Calu3 (cell line): ENCODE measurements around the gene EIF2AK3. TPM values are rescaled to one million over a fixed set of nuclear protein-coding genes. Genes with fewer than 3 reads are reported as not detected.

Source experiments
- BruUV-seq: library from RNA; stranded (reverse); fragments of 400-500 nt; replicated peaks from 2 replicates; lab custom pipeline; 2021; lab: Mats Ljungman, UMichigan
- CTCF ChIA-PET: fragments of 300-600 bp; sonication (Branson Sonifier 250); formaldehyde crosslinking; loops from one replicate; lab custom pipeline; 2022; ENCODE audit warnings: antibody characterized with exemption; lab: Charles Lee
- DNase-seq: peaks from one replicate; pipeline ENCODE4 v3.0.0; 2022
- H3K27ac Mint-ChIP-seq: one replicate; pipeline ENCODE4 v1.8.0; 2022; ENCODE audit warnings: mixed read lengths; ENCODE audit not compliant: unreplicated experiment
- H3K27me3 Mint-ChIP-seq: one replicate; pipeline ENCODE4 v1.8.0; 2022; ENCODE audit warnings: mixed read lengths; ENCODE audit not compliant: unreplicated experiment
- H3K36me3 Mint-ChIP-seq: one replicate; pipeline ENCODE4 v1.8.0; 2022; ENCODE audit warnings: mild to moderate bottlenecking, moderate library complexity, mixed read lengths; ENCODE audit not compliant: insufficient read depth, unreplicated experiment
- H3K4me1 Mint-ChIP-seq: one replicate; pipeline ENCODE4 v1.8.0; 2022; ENCODE audit warnings: mild to moderate bottlenecking, low read depth, mixed read lengths; ENCODE audit not compliant: unreplicated experiment
- H3K4me3 Mint-ChIP-seq: one replicate; pipeline ENCODE4 v1.8.0; 2022; ENCODE audit warnings: mild to moderate bottlenecking, low read depth, moderate library complexity, mixed read lengths; ENCODE audit not compliant: unreplicated experiment
- H3K9me3 Mint-ChIP-seq: one replicate; pipeline ENCODE4 v1.8.0; 2022; ENCODE audit warnings: low read depth, mixed read lengths; ENCODE audit not compliant: unreplicated experiment
- intact Hi-C: fragments of 100-400 bp; cut with micrococcal nuclease; formaldehyde crosslinking; loops from one replicate; pipeline ENCODE4 v1.10.0; 2022; ENCODE audit not compliant: unreplicated experiment
- total RNA-seq: library from RNA; stranded (reverse); gene quantifications from 2 replicates; pipeline ENCODE4 v1.2.3, GENCODE V29; 2022
- TF ChIP-seq, protein P1 (sequence below): fragments of 200-600 bp; IDR thresholded peaks from one replicate; pipeline ENCODE4 v1.8.0; 2022; ENCODE audit warnings: antibody characterized with exemption; ENCODE audit not compliant: unreplicated experiment

The EIF2AK3 gene
- total RNA-seq, 1 experiment from 2014 or later = 17.4 TPM

DNA sequence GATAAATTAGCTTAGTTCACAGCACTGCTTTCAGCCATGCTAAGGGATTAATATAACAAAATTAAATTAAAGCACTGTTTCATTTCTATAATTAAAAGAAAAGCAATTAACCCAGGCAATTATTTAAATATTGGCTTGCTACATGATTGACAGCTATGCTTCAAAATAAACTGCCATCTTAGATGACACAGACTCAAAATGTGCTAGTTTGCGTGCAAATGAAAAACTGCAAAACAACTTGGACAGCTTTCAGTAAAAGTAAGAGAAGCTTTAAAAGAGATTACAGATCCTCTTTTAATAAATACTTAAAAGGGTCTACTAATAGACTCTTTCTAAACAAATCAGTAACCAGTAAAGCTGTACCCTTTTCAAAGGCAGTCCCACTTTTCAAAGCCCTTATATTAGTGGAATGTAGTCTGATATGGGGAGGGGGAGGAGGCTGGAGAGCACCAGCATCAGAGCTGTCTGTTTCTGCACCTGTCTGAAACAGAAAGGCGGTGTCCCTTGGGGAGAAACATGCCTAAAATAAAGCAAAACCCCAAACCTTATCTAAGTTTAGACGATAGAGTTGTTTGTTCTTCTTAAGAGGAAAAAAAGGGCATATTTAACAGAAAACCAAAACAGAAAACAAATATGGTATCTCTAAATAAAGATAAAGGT lies 20.8 kb downstream of the EIF2AK3 start:
- no peaks in the 10 kb centered on the region for H3K9me3 Mint-ChIP-seq
- no peak for DNase-seq
- intact Hi-C loops = no loop called here
- no TSS peak for BruUV-seq
- H3K4me1 Mint-ChIP-seq = peaks cover 16% of the 10 kb centered on the region
- H3K27ac Mint-ChIP-seq = no peak overlapping the region
- TF ChIP-seq, protein P1, sequence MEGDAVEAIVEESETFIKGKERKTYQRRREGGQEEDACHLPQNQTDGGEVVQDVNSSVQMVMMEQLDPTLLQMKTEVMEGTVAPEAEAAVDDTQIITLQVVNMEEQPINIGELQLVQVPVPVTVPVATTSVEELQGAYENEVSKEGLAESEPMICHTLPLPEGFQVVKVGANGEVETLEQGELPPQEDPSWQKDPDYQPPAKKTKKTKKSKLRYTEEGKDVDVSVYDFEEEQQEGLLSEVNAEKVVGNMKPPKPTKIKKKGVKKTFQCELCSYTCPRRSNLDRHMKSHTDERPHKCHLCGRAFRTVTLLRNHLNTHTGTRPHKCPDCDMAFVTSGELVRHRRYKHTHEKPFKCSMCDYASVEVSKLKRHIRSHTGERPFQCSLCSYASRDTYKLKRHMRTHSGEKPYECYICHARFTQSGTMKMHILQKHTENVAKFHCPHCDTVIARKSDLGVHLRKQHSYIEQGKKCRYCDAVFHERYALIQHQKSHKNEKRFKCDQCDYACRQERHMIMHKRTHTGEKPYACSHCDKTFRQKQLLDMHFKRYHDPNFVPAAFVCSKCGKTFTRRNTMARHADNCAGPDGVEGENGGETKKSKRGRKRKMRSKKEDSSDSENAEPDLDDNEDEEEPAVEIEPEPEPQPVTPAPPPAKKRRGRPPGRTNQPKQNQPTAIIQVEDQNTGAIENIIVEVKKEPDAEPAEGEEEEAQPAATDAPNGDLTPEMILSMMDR = no peak
- CTCF ChIA-PET = no interaction called here
- no peaks in the 10 kb centered on the region for H3K36me3 Mint-ChIP-seq
- no peak overlapping the region for H3K4me3 Mint-ChIP-seq
- H3K27me3 Mint-ChIP-seq = no peaks in the 10 kb centered on the region

- H3K9me3 Mint-ChIP-seq = no peaks in the 10 kb centered on the region
- DNase-seq = no peak
- TF ChIP-seq, protein P1 = no peak
- CTCF ChIA-PET = no interaction called here
- intact Hi-C loops = no loop called here
- no peak overlapping the region for H3K27ac Mint-ChIP-seq
- H3K4me3 Mint-ChIP-seq = no peak overlapping the region
- H3K4me1 Mint-ChIP-seq = peaks cover 36% of the 10 kb centered on the region
- H3K36me3 Mint-ChIP-seq = peaks cover 6% of the 10 kb centered on the region
- no peaks in the 10 kb centered on the region for H3K27me3 Mint-ChIP-seq
- BruUV-seq = no TSS peak
These were observed 24.1 kb downstream of the EIF2AK3 start for GRCh38 chr2:88603146-88603545.

DNA sequence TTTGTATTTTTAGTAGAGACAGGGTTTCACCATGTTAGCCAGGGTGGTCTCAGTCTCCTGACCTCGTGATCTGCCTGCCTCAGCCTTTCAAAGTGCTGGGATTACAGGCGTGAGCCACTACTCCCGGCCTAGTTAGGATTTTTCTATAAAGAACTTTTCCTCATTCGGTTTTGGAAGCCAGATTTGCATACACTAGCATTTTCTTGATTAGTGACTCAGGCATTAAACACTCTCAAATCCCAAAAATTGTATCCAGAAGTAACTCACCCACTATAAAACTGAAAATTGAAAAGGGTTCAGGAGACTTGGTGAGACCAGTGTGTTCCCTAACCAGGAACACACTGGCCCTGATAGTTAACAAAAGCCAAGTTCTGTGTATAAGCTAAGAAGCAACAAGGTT lies 25.2 kb downstream of the EIF2AK3 start:
- Mint-ChIP-seq H3K27me3 (no peaks in the 10 kb centered on the region), H3K36me3 (peaks cover 6% of the 10 kb centered on the region), H3K27ac (no peak overlapping the region), H3K9me3 (no peaks in the 10 kb centered on the region), H3K4me1 (peaks cover 36% of the 10 kb centered on the region), H3K4me3 (no peak overlapping the region)
- no peak for DNase-seq
- intact Hi-C loops = no loop called here
- BruUV-seq = no TSS peak
- CTCF ChIA-PET = no interaction called here
- TF ChIP-seq, protein P1 = no peak

DNA sequence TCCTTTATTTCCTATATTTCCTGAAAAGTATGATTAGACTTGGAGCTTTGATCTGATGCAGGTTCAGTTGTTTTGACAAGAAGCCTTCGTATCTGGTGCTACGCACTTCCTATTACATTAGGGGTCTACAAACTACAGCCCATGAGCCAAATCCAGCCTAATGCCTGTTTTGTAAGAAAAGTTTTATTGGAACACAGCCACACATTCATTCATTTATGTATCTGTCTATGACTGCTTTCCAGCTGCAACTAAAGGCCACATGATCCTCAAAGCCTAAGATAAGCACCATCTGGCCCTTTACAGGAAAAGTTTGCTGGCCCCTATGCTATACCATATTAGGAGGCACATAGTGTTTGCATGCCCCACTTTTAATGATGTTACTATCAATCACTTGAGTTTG lies 26.0 kb downstream of the EIF2AK3 start:
- CTCF ChIA-PET = no interaction called here
- intact Hi-C loops = no loop called here
- peaks cover 36% of the 10 kb centered on the region for H3K4me1 Mint-ChIP-seq
- no peaks in the 10 kb centered on the region for H3K27me3 Mint-ChIP-seq
- peaks cover 6% of the 10 kb centered on the region for H3K36me3 Mint-ChIP-seq
- H3K9me3 Mint-ChIP-seq = no peaks in the 10 kb centered on the region
- no peak overlapping the region for H3K27ac Mint-ChIP-seq
- BruUV-seq = no TSS peak
- TF ChIP-seq, protein P1 = no peak
- H3K4me3 Mint-ChIP-seq = no peak overlapping the region
- no peak for DNase-seq
